ENCODE data around the gene HIGD1A. TPM values are rescaled to one million over a fixed set of nuclear protein-coding genes. Genes with fewer than 3 reads are reported as not detected.

Gene HIGD1A
- total and polyA plus RNA-seq, 2 of the 4 experiments (the other 2 are of a cell fraction): 86.6 to 137 TPM

GRCh38 chr3:42736081-42736480, 68.2 kb downstream of the HIGD1A start:
- Histone ChIP-seq H3K4me1 (ENCODE audit: control insufficient read depth, insufficient read depth, low read length) (no peaks in the 10 kb centered on the region), H3K4me2 (ENCODE audit: low read depth, low read length) (no peak overlapping the region), H4K91ac (ENCODE audit: insufficient read depth, low read depth, low read length) (no peak overlapping the region), H4K8ac (ENCODE audit: low read depth in 2 of 2, low read length in 2 of 2) (no peak overlapping the region), H3K36me3 (ENCODE audit: control insufficient read depth, insufficient read depth, low read length) (no peaks in the 10 kb centered on the region), H3K18ac (ENCODE audit: low read depth, low read length) (no peak overlapping the region), H3K27ac (ENCODE audit: insufficient read depth, low read length) (no peak overlapping the region), H3K4ac (ENCODE audit: low read depth, low read length) (no peak overlapping the region), H2AK9ac (replicated peaks; ENCODE audit: low read depth, low read length, poor library complexity) (no peak overlapping the region), H3K14ac (replicated peaks; ENCODE audit: low read depth, low read length) (no peak overlapping the region), H3K56ac (ENCODE audit: extremely low read depth, insufficient read depth, low read length) (no peak overlapping the region), H3K9ac (ENCODE audit: low read depth, low read length) (no peak overlapping the region), H2AK5ac (ENCODE audit: low read depth, low read length) (no peak overlapping the region), H4K20me1 (ENCODE audit: insufficient read depth, low read length) (no peaks in the 10 kb centered on the region), H3K79me1 (ENCODE audit: low read depth in 1 of 2, low read length in 2 of 2) (no peaks in the 10 kb centered on the region), H2AFZ (replicated peaks; ENCODE audit: low read length, poor library complexity) (no peak overlapping the region), H2BK15ac (ENCODE audit: low read depth, low read length) (no peak overlapping the region), H3K9me3 (ENCODE audit: control insufficient read depth, insufficient read depth, low read length) (no peaks in the 10 kb centered on the region), H4K5ac (ENCODE audit: low read depth, low read length) (no peak overlapping the region), H2BK5ac (ENCODE audit: low read depth, low read length, poor library complexity, severe bottlenecking) (no peak overlapping the region), H2BK20ac (ENCODE audit: low read depth, low read length) (no peak overlapping the region), H3K4me3 (ENCODE audit: insufficient read depth, low read depth, low read length) (no peak overlapping the region), H3K27me3 (ENCODE audit: control insufficient read depth, insufficient read depth, low read length) (peaks cover 49% of the 10 kb centered on the region), H3K23ac (ENCODE audit: low read depth, low read length) (no peak overlapping the region), H3K9me1 (ENCODE audit: insufficient read depth, low read length) (no peaks in the 10 kb centered on the region), H2BK120ac (ENCODE audit: low read depth, low read length) (no peak overlapping the region)
- intact Hi-C loops (cut with micrococcal nuclease) (no loop called here), dilution Hi-C loops (cut with HindIII; ENCODE audit: low sequenced_read_pairs, unreplicated experiment) (no loop called here), in situ Hi-C loops (cut with MboI; ENCODE audit: low sequenced_read_pairs) (no loop called here)
- ChIA-PET POLR2A (ENCODE audit: unreplicated experiment) (no interaction called here), CTCF (interaction anchor here (0.6 kb wide), 1 partner anchor 584 kb away, joined by 5 read pairs; no protein-coding TSS in a partner anchor)
- no TSS peak for BruUV-seq (replicated peaks)
- DNase-seq (no peak), ATAC-seq (ENCODE audit: low read depth) (no peak)
- TF ChIP-seq, protein P1, sequence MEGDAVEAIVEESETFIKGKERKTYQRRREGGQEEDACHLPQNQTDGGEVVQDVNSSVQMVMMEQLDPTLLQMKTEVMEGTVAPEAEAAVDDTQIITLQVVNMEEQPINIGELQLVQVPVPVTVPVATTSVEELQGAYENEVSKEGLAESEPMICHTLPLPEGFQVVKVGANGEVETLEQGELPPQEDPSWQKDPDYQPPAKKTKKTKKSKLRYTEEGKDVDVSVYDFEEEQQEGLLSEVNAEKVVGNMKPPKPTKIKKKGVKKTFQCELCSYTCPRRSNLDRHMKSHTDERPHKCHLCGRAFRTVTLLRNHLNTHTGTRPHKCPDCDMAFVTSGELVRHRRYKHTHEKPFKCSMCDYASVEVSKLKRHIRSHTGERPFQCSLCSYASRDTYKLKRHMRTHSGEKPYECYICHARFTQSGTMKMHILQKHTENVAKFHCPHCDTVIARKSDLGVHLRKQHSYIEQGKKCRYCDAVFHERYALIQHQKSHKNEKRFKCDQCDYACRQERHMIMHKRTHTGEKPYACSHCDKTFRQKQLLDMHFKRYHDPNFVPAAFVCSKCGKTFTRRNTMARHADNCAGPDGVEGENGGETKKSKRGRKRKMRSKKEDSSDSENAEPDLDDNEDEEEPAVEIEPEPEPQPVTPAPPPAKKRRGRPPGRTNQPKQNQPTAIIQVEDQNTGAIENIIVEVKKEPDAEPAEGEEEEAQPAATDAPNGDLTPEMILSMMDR (conservative IDR thresholded peaks at IDR 0.05; ENCODE audit: low read depth, low read length): no peak
- TF ChIP-seq RCOR1 (IDR thresholded peaks at IDR 0.05; ENCODE audit: insufficient replicate concordance, low read length) (no peak), BHLHE40 (IDR thresholded peaks at IDR 0.05; ENCODE audit: low read depth, low read length) (no peak), MAZ (IDR thresholded peaks at IDR 0.05; ENCODE audit: borderline replicate concordance, low read depth, low read length) (no peak), POLR2A (IDR thresholded peaks at IDR 0.05; ENCODE audit: low read depth, low read length) (no peak), FOS (IDR thresholded peaks at IDR 0.05; ENCODE audit: low read depth, low read length) (no peak), NFE2L2 (IDR thresholded peaks at IDR 0.05; ENCODE audit: low read depth, low read length) (no peak), USF2 (IDR thresholded peaks at IDR 0.05; ENCODE audit: low read depth, low read length) (no peak), RAD21 (IDR thresholded peaks at IDR 0.05; ENCODE audit: low read length) (no peak)
- 17% methylated on average over 1 of the region's 1 CpG; no CpG with 5 or more reads in 1 of the 2 experiments for WGBS, 2 experiments (ENCODE audit: extremely low coverage in 2 of 2, insufficient read length in 1 of 2)

Measured in IMR-90 (cell line).